Measurements from ENCODE around the gene SLC24A4. TPM values are rescaled to one million over a fixed set of nuclear protein-coding genes. Genes with fewer than 3 reads are reported as not detected.
A peak's percentile ranks its signal among the peaks of the same experiment; 100 is the strongest.

The SLC24A4 gene
- total RNA-seq, 1 donor from 2014 or later: 1.1 TPM

DNA sequence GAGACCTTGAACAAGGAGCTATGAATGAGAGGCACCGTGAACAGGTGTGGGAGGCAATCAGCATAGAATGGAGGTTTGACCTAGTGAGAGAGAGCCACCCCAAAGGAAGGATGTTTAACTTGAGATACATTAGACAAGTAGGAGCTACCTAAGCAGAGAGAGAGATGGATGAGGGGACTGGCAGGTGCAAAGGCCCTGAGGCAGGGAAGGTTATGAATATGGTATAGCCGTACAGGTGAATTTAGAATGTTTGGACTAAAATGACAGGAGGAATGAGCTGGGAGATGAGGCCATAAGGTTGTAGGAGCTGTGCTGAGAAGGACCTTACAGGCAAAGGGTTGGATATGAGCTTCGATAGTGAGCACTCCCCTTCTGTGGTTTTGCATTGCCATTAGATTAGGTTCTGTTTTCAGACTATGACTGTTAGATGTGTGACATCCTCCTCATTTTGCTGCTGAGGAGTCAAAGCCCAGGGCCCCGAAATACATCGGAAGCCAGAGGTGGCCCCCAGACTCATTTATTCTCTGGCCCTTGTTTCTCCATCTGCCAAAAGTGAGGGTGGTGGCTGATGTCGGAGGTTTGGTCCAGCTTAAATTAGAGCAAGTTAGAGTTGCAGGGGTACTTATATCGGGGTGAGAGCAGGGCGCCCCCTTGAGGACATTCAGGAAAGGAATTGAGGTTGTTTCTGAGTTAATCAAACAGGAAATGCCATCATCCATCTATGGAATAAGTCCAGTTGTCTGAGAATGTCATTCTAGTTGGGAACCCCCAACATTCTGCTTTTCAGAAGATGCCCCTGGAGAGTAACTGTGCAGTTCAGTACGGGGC lies 29.4 kb downstream of the SLC24A4 start:
- Mint-ChIP-seq H3K27ac (ENCODE audit: unreplicated experiment) (no peak overlapping the region), H3K36me3 (ENCODE audit: low read depth, unreplicated experiment) (no peaks in the 10 kb centered on the region), H3K9me3 (ENCODE audit: unreplicated experiment) (no peaks in the 10 kb centered on the region), H3K27me3 (ENCODE audit: unreplicated experiment) (no peaks in the 10 kb centered on the region), H3K4me3 (ENCODE audit: unreplicated experiment) (no peak overlapping the region), H3K4me1 (ENCODE audit: unreplicated experiment) (no peaks in the 10 kb centered on the region)
- DNase-seq (ENCODE audit: low spot score): peak; percentile 28
- TF ChIP-seq, protein P1, sequence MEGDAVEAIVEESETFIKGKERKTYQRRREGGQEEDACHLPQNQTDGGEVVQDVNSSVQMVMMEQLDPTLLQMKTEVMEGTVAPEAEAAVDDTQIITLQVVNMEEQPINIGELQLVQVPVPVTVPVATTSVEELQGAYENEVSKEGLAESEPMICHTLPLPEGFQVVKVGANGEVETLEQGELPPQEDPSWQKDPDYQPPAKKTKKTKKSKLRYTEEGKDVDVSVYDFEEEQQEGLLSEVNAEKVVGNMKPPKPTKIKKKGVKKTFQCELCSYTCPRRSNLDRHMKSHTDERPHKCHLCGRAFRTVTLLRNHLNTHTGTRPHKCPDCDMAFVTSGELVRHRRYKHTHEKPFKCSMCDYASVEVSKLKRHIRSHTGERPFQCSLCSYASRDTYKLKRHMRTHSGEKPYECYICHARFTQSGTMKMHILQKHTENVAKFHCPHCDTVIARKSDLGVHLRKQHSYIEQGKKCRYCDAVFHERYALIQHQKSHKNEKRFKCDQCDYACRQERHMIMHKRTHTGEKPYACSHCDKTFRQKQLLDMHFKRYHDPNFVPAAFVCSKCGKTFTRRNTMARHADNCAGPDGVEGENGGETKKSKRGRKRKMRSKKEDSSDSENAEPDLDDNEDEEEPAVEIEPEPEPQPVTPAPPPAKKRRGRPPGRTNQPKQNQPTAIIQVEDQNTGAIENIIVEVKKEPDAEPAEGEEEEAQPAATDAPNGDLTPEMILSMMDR (IDR thresholded peaks at IDR 0.05; ENCODE audit: unreplicated experiment): peak; percentile 75

DNA sequence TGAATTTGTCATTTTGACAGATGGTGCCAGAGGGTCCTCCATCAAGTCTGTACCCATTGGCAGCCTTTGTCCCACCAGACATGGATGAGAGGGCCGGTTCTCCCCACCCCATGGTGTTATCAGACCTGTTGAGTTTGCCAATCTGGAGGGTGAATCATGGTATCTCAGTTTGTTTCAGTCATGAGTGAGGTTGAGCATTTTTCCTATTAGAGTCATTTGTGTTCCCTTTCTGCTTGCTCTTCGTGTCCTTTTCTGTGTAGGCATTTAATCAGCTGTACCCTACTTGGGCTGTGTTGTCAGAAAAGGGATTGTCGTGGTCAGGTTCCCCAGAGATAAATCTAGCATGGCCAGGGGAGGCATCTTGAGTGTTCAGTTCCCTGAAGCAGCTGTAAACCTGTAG lies 30.5 kb downstream of the SLC24A4 start:
- Mint-ChIP-seq H3K4me1 (ENCODE audit: unreplicated experiment) (no peaks in the 10 kb centered on the region), H3K4me3 (ENCODE audit: unreplicated experiment) (no peak overlapping the region), H3K9me3 (ENCODE audit: unreplicated experiment) (no peaks in the 10 kb centered on the region), H3K27ac (ENCODE audit: unreplicated experiment) (no peak overlapping the region), H3K27me3 (ENCODE audit: unreplicated experiment) (peaks cover 2% of the 10 kb centered on the region), H3K36me3 (ENCODE audit: low read depth, unreplicated experiment) (no peaks in the 10 kb centered on the region)
- TF ChIP-seq, protein P1 (IDR thresholded peaks at IDR 0.05; ENCODE audit: unreplicated experiment): no peak
- no peak for DNase-seq (ENCODE audit: low spot score)

DNA sequence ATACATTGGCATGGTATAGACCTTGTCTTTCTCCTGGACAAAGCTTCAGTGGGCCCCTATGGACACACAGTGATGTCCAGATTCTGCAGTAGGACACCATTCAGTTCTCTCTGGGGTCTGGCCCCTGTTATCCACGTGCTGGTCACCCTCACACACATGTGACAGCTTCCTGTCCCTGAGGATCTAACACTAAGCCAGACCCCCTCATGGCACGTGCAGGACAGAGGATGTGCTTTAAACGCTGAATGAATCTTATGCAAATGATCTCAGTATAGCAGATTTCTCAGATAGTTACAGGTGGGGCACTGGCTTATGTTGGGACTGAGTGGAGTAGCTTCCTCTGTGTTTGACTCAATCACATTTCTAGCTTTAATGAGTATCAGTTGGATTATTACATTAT lies 33.7 kb downstream of the SLC24A4 start:
- H3K9me3 Mint-ChIP-seq (ENCODE audit: unreplicated experiment): no peaks in the 10 kb centered on the region
- TF ChIP-seq, protein P1 (IDR thresholded peaks at IDR 0.05; ENCODE audit: unreplicated experiment): no peak
- DNase-seq (ENCODE audit: low spot score): no peak
- H3K27ac Mint-ChIP-seq (ENCODE audit: unreplicated experiment): no peak overlapping the region
- no peaks in the 10 kb centered on the region for H3K36me3 Mint-ChIP-seq (ENCODE audit: low read depth, unreplicated experiment)
- peaks cover 3% of the 10 kb centered on the region for H3K27me3 Mint-ChIP-seq (ENCODE audit: unreplicated experiment)
- H3K4me1 Mint-ChIP-seq (ENCODE audit: unreplicated experiment): no peaks in the 10 kb centered on the region
- no peak overlapping the region for H3K4me3 Mint-ChIP-seq (ENCODE audit: unreplicated experiment)

DNA sequence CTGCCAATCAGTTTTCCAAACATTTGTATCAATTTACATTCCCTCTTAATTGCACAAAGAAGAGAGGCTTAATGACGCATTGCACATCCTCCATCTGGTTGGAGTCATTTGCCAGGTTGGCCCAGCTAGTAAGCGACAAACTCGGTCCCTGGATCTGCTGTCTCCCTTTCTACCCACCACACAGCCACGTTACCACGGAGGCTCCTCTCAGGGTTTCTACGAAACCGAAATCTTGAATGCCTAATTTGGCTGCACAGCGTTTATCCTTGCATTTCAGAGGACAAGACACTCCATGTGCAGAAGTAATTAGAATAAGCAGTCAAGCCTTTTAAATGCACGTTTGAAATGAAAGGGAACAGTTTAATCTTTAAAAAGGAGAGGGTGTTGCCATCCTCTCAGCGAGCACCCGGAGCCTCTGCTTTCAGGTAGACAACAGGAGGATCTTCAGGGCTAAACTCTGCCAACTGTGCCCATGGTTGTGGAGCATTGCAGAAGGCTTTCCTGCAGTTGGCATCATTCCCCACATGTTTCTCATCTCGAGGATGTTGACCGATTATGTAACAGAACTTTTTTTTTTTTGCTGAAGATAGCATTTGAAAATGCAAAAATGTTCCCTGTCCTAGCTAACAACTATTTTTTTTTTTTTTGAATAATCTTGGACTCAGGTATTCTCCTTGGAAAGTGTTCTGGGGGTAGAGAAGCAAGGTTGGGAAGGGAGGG lies 37.8 kb downstream of the SLC24A4 start:
- peaks cover 3% of the 10 kb centered on the region for H3K27me3 Mint-ChIP-seq (ENCODE audit: unreplicated experiment)

More for the DNA sequence above, 37.8 kb downstream of the SLC24A4 start:
- H3K9me3 Mint-ChIP-seq (ENCODE audit: unreplicated experiment): no peaks in the 10 kb centered on the region
- TF ChIP-seq, protein P1 (IDR thresholded peaks at IDR 0.05; ENCODE audit: unreplicated experiment): no peak
- H3K36me3 Mint-ChIP-seq (ENCODE audit: low read depth, unreplicated experiment): no peaks in the 10 kb centered on the region
- no peak overlapping the region for H3K27ac Mint-ChIP-seq (ENCODE audit: unreplicated experiment)
- no peaks in the 10 kb centered on the region for H3K4me1 Mint-ChIP-seq (ENCODE audit: unreplicated experiment)
- DNase-seq (ENCODE audit: low spot score): no peak
- H3K4me3 Mint-ChIP-seq (ENCODE audit: unreplicated experiment): no peak overlapping the region

All from endothelial cell (in vitro differentiated cells).